Measurements from ENCODE around the gene ZNF546.

The ZNF546 gene

GRCh38 chr19:39987167-39987566 lies 9.7 kb upstream of the ZNF546 start:
- H3K27me3 ChIP-seq (replicated peaks; ENCODE audit: control insufficient read depth, insufficient read depth, low read length): no peaks in the 10 kb centered on the region
- DNase-seq (ENCODE audit: low read depth): no peak
- peaks cover 18% of the 10 kb centered on the region for H3K36me3 ChIP-seq (ENCODE audit: control insufficient read depth, insufficient read depth, low read length, severe bottlenecking)
- H3K4me3 ChIP-seq (ENCODE audit: low read length): no peak overlapping the region
- no peak overlapping the region for H3K9ac ChIP-seq (ENCODE audit: low read length)
- peaks cover 29% of the 10 kb centered on the region for H3K9me3 ChIP-seq (ENCODE audit: control insufficient read depth, low read length)
- no peaks in the 10 kb centered on the region for H3K4me1 ChIP-seq (ENCODE audit: control insufficient read depth, insufficient read depth, low read length)

GRCh38 chr19:39987596-39987995 lies 9.3 kb upstream of the ZNF546 start:
- peaks cover 29% of the 10 kb centered on the region for H3K9me3 ChIP-seq (ENCODE audit: control insufficient read depth, low read length)
- H3K36me3 ChIP-seq (ENCODE audit: control insufficient read depth, insufficient read depth, low read length, severe bottlenecking): peaks cover 14% of the 10 kb centered on the region
- H3K9ac ChIP-seq (ENCODE audit: low read length): no peak overlapping the region
- DNase-seq (ENCODE audit: low read depth): no peak
- H3K4me3 ChIP-seq (ENCODE audit: low read length): no peak overlapping the region
- H3K27me3 ChIP-seq (replicated peaks; ENCODE audit: control insufficient read depth, insufficient read depth, low read length): no peaks in the 10 kb centered on the region
- H3K4me1 ChIP-seq (ENCODE audit: control insufficient read depth, insufficient read depth, low read length): no peaks in the 10 kb centered on the region

GRCh38 chr19:39993605-39994004 lies 3.3 kb upstream of the ZNF546 start:
- Histone ChIP-seq H3K9ac (ENCODE audit: low read length) (no peak overlapping the region), H3K4me1 (ENCODE audit: control insufficient read depth, insufficient read depth, low read length) (peaks cover 17% of the 10 kb centered on the region)
- DNase-seq (ENCODE audit: low read depth): no peak

GRCh38 chr19:39994361-39994760 lies 2.5 kb upstream of the ZNF546 start:
- H3K9me3 ChIP-seq (ENCODE audit: control insufficient read depth, low read length): no peaks in the 10 kb centered on the region
- no peak for DNase-seq (ENCODE audit: low read depth)
- H3K4me3 ChIP-seq (ENCODE audit: low read length): no peak overlapping the region
- H3K4me1 ChIP-seq (ENCODE audit: control insufficient read depth, insufficient read depth, low read length): peaks cover 17% of the 10 kb centered on the region
- H3K27me3 ChIP-seq (replicated peaks; ENCODE audit: control insufficient read depth, insufficient read depth, low read length): no peaks in the 10 kb centered on the region
- no peak overlapping the region for H3K9ac ChIP-seq (ENCODE audit: low read length)
- no peaks in the 10 kb centered on the region for H3K36me3 ChIP-seq (ENCODE audit: control insufficient read depth, insufficient read depth, low read length, severe bottlenecking)

More at GRCh38 chr19:39993605-39994004, 3.3 kb upstream of the ZNF546 start:
- Histone ChIP-seq H3K27me3 (replicated peaks; ENCODE audit: control insufficient read depth, insufficient read depth, low read length) (no peaks in the 10 kb centered on the region), H3K36me3 (ENCODE audit: control insufficient read depth, insufficient read depth, low read length, severe bottlenecking) (no peaks in the 10 kb centered on the region), H3K9me3 (ENCODE audit: control insufficient read depth, low read length) (no peaks in the 10 kb centered on the region), H3K4me3 (ENCODE audit: low read length) (no peak overlapping the region)

GRCh38 chr19:39995794-39996193 lies 1.1 kb upstream of the ZNF546 start:
- H3K4me3 ChIP-seq (ENCODE audit: low read length): peak overlapping the region; percentile 95
- no peaks in the 10 kb centered on the region for H3K9me3 ChIP-seq (ENCODE audit: control insufficient read depth, low read length)
- H3K36me3 ChIP-seq (ENCODE audit: control insufficient read depth, insufficient read depth, low read length, severe bottlenecking): no peaks in the 10 kb centered on the region
- DNase-seq (ENCODE audit: low read depth): no peak
- no peaks in the 10 kb centered on the region for H3K27me3 ChIP-seq (replicated peaks; ENCODE audit: control insufficient read depth, insufficient read depth, low read length)
- peaks cover 17% of the 10 kb centered on the region for H3K4me1 ChIP-seq (ENCODE audit: control insufficient read depth, insufficient read depth, low read length)
- H3K9ac ChIP-seq (ENCODE audit: low read length): peak overlapping the region; percentile 95

- H3K9me3 ChIP-seq (ENCODE audit: control insufficient read depth, low read length): no peaks in the 10 kb centered on the region
- H3K36me3 ChIP-seq (ENCODE audit: control insufficient read depth, insufficient read depth, low read length, severe bottlenecking): no peaks in the 10 kb centered on the region
- H3K4me3 ChIP-seq (ENCODE audit: low read length): peak overlapping the region; percentile 95
- peak overlapping the region; percentile 95 for H3K9ac ChIP-seq (ENCODE audit: low read length)
- H3K4me1 ChIP-seq (ENCODE audit: control insufficient read depth, insufficient read depth, low read length): peaks cover 17% of the 10 kb centered on the region
- peak; percentile 70 for DNase-seq (ENCODE audit: low read depth)
- H3K27me3 ChIP-seq (replicated peaks; ENCODE audit: control insufficient read depth, insufficient read depth, low read length): no peaks in the 10 kb centered on the region
These were observed 546 bp upstream of the ZNF546 start for GRCh38 chr19:39996218-39996810.

- H3K4me3 ChIP-seq (ENCODE audit: low read length): peak overlapping the region; percentile 95
- no peaks in the 10 kb centered on the region for H3K36me3 ChIP-seq (ENCODE audit: control insufficient read depth, insufficient read depth, low read length, severe bottlenecking)
- H3K9ac ChIP-seq (ENCODE audit: low read length): peak overlapping the region; percentile 95
- no peaks in the 10 kb centered on the region for H3K9me3 ChIP-seq (ENCODE audit: control insufficient read depth, low read length)
- DNase-seq (ENCODE audit: low read depth): no peak
- no peaks in the 10 kb centered on the region for H3K27me3 ChIP-seq (replicated peaks; ENCODE audit: control insufficient read depth, insufficient read depth, low read length)
- H3K4me1 ChIP-seq (ENCODE audit: control insufficient read depth, insufficient read depth, low read length): peaks cover 17% of the 10 kb centered on the region
These were observed 867 bp downstream of the ZNF546 start for GRCh38 chr19:39997638-39998216.

GRCh38 chr19:39998501-39998900 lies 1.6 kb downstream of the ZNF546 start:
- Histone ChIP-seq H3K36me3 (ENCODE audit: control insufficient read depth, insufficient read depth, low read length, severe bottlenecking) (no peaks in the 10 kb centered on the region), H3K4me3 (ENCODE audit: low read length) (no peak overlapping the region), H3K27me3 (replicated peaks; ENCODE audit: control insufficient read depth, insufficient read depth, low read length) (no peaks in the 10 kb centered on the region), H3K4me1 (ENCODE audit: control insufficient read depth, insufficient read depth, low read length) (peaks cover 17% of the 10 kb centered on the region), H3K9me3 (ENCODE audit: control insufficient read depth, low read length) (no peaks in the 10 kb centered on the region), H3K9ac (ENCODE audit: low read length) (no peak overlapping the region)
- peak; percentile 19 for DNase-seq (ENCODE audit: low read depth)

- Histone ChIP-seq H3K4me1 (ENCODE audit: control insufficient read depth, insufficient read depth, low read length) (no peaks in the 10 kb centered on the region), H3K36me3 (ENCODE audit: control insufficient read depth, insufficient read depth, low read length, severe bottlenecking) (peaks cover 36% of the 10 kb centered on the region), H3K27me3 (replicated peaks; ENCODE audit: control insufficient read depth, insufficient read depth, low read length) (no peaks in the 10 kb centered on the region), H3K4me3 (ENCODE audit: low read length) (no peak overlapping the region), H3K9me3 (ENCODE audit: control insufficient read depth, low read length) (peaks cover 19% of the 10 kb centered on the region), H3K9ac (ENCODE audit: low read length) (no peak overlapping the region)
- no peak for DNase-seq (ENCODE audit: low read depth)
These were observed 8.9 kb downstream of the ZNF546 start for GRCh38 chr19:40005691-40006272.

GRCh38 chr19:40006273-40006691 lies 9.4 kb downstream of the ZNF546 start:
- Histone ChIP-seq H3K4me1 (ENCODE audit: control insufficient read depth, insufficient read depth, low read length) (no peaks in the 10 kb centered on the region), H3K9ac (ENCODE audit: low read length) (no peak overlapping the region), H3K4me3 (ENCODE audit: low read length) (no peak overlapping the region), H3K27me3 (replicated peaks; ENCODE audit: control insufficient read depth, insufficient read depth, low read length) (no peaks in the 10 kb centered on the region), H3K36me3 (ENCODE audit: control insufficient read depth, insufficient read depth, low read length, severe bottlenecking) (peaks cover 37% of the 10 kb centered on the region), H3K9me3 (ENCODE audit: control insufficient read depth, low read length) (peaks cover 19% of the 10 kb centered on the region)
- peak; percentile 29 for DNase-seq (ENCODE audit: low read depth)

- peaks cover 67% of the 10 kb centered on the region for H3K36me3 ChIP-seq (ENCODE audit: control insufficient read depth, insufficient read depth, low read length, severe bottlenecking)
- DNase-seq (ENCODE audit: low read depth): no peak
- no peaks in the 10 kb centered on the region for H3K4me1 ChIP-seq (ENCODE audit: control insufficient read depth, insufficient read depth, low read length)
- H3K27me3 ChIP-seq (replicated peaks; ENCODE audit: control insufficient read depth, insufficient read depth, low read length): no peaks in the 10 kb centered on the region
- peaks cover 51% of the 10 kb centered on the region for H3K9me3 ChIP-seq (ENCODE audit: control insufficient read depth, low read length)
- H3K9ac ChIP-seq (ENCODE audit: low read length): no peak overlapping the region
- H3K4me3 ChIP-seq (ENCODE audit: low read length): no peak overlapping the region
These were observed 12.8 kb downstream of the ZNF546 start for GRCh38 chr19:40009674-40010073.
